ENCODE data around the gene ZNF598. TPM values are rescaled to one million over a fixed set of nuclear protein-coding genes. Genes with fewer than 3 reads are reported as not detected.
"Not testable (repeated sequence)": the region's sequence is repeated elsewhere in the genome, so short reads cannot be mapped to it uniquely, and the experiment has no call there.

Gene ZNF598
- total RNA-seq, 1 donor, result 27.6 TPM

- TF ChIP-seq CTCF (IDR thresholded peaks at IDR 0.05; ENCODE audit: insufficient read depth, low read depth, low read length), result no peak
- H3K4me3 ChIP-seq (ENCODE audit: low read depth, low read length), result peak overlapping the region; percentile 90
- DNase-seq (ENCODE audit: low read depth), result no peak
Measured at GRCh38 chr16:1965396-1966001, 44.1 kb downstream of the ZNF598 start.

DNA sequence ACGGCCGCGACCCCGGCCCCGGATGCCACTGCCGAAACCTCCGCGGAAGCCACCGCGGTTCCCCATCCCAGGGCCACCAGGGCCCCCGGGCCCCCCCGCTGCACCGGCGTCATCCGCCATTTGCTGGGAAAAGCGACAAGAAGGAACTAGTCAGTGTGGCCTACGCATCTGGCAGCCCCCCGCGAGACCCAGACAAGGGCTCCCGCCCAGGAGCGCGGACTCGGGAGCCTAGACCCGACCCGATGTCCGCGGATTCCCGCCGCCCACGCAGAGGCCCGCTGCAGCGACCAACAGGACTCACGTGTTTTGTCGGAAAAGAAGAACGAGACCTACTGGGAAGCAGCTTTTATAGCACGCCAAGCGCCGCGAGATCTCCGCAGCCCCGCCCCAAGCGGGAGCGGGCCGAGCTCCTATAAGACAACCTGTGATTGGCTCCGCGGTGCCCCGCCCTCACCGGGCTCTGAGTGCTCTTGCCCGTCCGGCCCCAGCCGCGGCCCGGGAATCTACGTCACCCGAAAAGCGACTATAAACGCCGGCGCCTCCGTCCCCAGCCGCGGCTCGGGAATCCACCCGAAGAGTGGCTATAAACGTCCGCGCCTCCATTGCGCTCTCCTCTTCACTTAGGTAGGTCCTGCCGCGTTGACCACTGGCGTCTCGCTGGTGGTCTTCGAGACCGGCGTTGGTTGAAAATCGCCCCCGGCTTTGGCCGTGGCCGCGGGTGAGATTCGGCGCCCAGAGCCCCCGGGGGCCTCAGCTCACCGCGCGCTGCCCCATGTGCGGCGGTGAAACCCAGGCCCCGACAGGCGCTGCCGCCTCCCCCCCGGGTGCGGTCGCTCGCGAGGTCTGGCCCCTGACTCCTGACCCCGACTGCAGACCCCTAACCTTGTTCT is 44.9 kb downstream of the ZNF598 start, which contains the start of gene RPS2:
Gene RPS2, minus strand, starts transcription at position 321 of the 890 bp plus-strand sequence. Its CDS starts 201 bp downstream, at position 120.
- peak; percentile 99 for DNase-seq (ENCODE audit: low read depth)
- no peak for TF ChIP-seq CTCF (IDR thresholded peaks at IDR 0.05; ENCODE audit: insufficient read depth, low read depth, low read length)
- H3K4me3 ChIP-seq (ENCODE audit: low read depth, low read length), result peak within 1 kb of the TSS; percentile 90

- peak overlapping the region; percentile 90 for H3K4me3 ChIP-seq (ENCODE audit: low read depth, low read length)
- TF ChIP-seq CTCF (IDR thresholded peaks at IDR 0.05; ENCODE audit: insufficient read depth, low read depth, low read length), result no peak
- peak; percentile 36 for DNase-seq (ENCODE audit: low read depth)
Measured at GRCh38 chr16:1963806-1964505, 45.7 kb downstream of the ZNF598 start.

GRCh38 chr16:1962161-1963153 is 47.2 kb downstream of the ZNF598 start:
- peak overlapping the region; percentile 90 for H3K4me3 ChIP-seq (ENCODE audit: low read depth, low read length)
- not testable (repeated sequence) for DNase-seq (ENCODE audit: low read depth)

DNA sequence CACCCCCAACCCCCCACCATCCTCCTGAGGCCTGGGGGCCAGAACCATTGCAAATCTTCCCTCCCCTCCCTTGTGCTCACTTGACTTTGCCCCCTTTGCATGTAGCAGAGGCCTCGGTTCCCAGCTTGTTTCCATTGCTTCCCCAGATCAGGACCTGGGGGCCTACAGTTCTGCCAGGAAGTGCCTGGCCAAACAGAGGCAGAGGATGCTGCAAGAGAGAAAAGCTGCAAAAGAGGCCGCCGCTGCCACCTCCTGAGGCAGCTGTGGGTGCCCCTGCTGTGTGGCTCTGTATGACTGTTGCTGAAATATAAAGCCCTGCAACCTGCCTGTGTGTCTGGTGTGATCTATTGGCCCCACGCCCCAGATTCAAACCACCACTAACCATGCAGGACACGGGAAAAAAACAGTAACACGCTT is 48.0 kb downstream of the ZNF598 start:
- no peak for TF ChIP-seq CTCF (IDR thresholded peaks at IDR 0.05; ENCODE audit: insufficient read depth, low read depth, low read length)
- H3K4me3 ChIP-seq (ENCODE audit: low read depth, low read length), result no peak overlapping the region
- DNase-seq (ENCODE audit: low read depth), result no peak

DNA sequence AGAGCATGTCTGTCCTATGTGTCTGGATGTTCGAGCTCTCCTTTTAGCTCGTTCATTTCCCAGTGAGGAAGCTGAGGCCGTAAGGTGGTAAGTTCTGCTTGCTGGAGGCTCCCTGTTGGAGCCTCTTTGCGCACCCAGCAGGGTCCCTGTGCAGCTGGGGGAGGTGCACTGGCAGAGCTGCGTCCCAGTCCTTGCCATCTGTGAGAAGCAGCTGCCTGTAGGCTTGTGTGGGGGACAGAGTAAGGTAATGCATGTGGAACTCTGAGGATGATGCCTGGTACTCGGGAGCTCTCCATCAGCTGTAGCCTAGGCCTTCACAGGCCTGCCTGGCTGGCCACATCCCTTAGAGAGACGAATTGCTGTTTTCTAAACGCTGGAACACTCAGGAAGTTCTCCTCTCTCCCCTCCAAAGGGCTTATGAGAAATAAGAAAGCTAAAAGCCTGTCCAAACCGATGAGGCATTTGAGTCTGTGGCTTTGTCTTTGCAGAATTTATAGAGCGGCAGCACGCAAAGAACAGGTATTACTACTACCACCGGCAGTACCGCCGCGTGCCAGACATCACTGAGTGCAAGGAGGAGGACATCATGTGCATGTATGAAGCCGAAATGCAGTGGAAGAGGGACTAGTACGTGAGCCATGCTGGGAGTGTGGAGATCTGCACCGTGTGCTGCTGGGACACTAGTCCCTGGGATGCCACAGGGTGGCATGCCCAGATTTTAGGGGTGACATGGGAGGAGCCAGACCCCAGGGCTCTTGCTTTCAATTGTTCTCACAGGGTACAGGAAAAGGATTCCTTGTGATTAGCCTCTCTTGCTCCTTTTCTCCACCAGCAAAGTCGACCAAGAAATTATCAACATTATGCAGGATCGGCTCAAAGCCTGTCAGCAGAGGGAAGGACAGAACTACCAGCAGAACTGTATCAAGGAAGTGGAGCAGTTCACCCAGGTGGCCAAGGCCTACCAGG is 48.7 kb downstream of the ZNF598 start:
- no peak for DNase-seq (ENCODE audit: low read depth)
- no peak for TF ChIP-seq CTCF (IDR thresholded peaks at IDR 0.05; ENCODE audit: insufficient read depth, low read depth, low read length)
- peak overlapping the region; percentile 90 for H3K4me3 ChIP-seq (ENCODE audit: low read depth, low read length)

Data from fibroblast of villous mesenchyme (primary cell).